ENCODE data around the gene C16orf54.

GRCh38 chr16:29753516-29753915, 7.7 kb upstream of the C16orf54 start:
- TF ChIP-seq CTCF (IDR thresholded peaks at IDR 0.05) (no peak), POLR2A (IDR thresholded peaks at IDR 0.05) (no peak), EP300 (IDR thresholded peaks at IDR 0.05) (no peak)

Data from sigmoid colon (tissue), 4 donors.